ENCODE results near the gene CREB3L1.

Gene CREB3L1

DNA sequence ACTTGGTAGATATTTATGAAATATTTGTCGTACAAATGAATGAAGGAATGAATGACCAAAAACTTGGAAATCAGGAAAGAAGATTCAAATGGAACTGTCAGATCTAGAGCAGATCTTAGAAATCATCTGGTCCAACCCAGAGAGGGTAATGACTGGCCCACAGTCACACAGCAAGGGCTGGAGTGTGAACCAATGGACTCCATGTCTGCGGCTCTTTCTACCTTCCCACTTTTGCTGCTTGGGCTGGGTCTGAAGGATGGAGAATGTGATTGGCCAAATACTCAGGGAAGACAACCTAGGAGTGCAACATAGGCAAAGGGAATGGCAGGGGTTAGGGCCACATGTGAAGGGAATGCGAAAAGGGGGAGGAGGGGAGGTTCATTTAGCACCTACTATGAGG is 64.0 kb downstream of the CREB3L1 start:
- TF ChIP-seq EZH2phosphoT487 (conservative IDR thresholded peaks at IDR 0.05; ENCODE audit: low read length): no peak
- TF ChIP-seq, protein P1, sequence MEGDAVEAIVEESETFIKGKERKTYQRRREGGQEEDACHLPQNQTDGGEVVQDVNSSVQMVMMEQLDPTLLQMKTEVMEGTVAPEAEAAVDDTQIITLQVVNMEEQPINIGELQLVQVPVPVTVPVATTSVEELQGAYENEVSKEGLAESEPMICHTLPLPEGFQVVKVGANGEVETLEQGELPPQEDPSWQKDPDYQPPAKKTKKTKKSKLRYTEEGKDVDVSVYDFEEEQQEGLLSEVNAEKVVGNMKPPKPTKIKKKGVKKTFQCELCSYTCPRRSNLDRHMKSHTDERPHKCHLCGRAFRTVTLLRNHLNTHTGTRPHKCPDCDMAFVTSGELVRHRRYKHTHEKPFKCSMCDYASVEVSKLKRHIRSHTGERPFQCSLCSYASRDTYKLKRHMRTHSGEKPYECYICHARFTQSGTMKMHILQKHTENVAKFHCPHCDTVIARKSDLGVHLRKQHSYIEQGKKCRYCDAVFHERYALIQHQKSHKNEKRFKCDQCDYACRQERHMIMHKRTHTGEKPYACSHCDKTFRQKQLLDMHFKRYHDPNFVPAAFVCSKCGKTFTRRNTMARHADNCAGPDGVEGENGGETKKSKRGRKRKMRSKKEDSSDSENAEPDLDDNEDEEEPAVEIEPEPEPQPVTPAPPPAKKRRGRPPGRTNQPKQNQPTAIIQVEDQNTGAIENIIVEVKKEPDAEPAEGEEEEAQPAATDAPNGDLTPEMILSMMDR (IDR thresholded peaks at IDR 0.05; ENCODE audit: insufficient read depth, low read length, poor library complexity, severe bottlenecking): no peak
- H3K27me3 ChIP-seq (ENCODE audit: low read length): no peaks in the 10 kb centered on the region

DNA sequence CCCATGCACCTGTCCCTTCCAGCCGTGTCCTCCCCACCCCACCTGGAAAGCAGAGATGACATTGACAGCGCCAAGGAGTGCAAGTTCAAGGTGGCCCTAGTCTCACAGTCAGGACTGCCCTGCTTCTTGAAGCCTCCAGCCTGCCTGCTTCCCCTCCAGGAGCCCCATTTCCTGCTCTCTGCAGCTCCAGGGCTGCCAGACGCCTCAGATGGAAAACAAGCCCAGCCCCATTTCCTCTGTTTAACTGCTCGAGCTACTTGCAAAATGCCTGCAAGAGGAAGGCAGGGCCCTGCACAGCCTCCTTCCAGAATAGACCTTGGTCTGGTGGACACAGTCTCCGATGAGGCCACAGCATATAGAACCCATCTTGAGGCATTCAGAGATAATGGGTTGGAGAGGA is 64.8 kb downstream of the CREB3L1 start:
- H3K9me3 ChIP-seq (ENCODE audit: insufficient read depth, low read length): no peaks in the 10 kb centered on the region
- H3F3A ChIP-seq (ENCODE audit: insufficient read depth): no peaks in the 10 kb centered on the region
- H3K4me3 ChIP-seq (ENCODE audit: insufficient read depth, low read length, poor library complexity, severe bottlenecking): no peak overlapping the region
- H3K4me2 ChIP-seq (ENCODE audit: low read depth, low read length, poor library complexity, severe bottlenecking): no peak overlapping the region
- no peaks in the 10 kb centered on the region for H3K9me2 ChIP-seq (replicated peaks; ENCODE audit: insufficient read depth, low read length)
- H3K79me2 ChIP-seq (ENCODE audit: insufficient read depth, low read length): no peaks in the 10 kb centered on the region
- H3K27ac ChIP-seq (ENCODE audit: low read depth, low read length): no peak overlapping the region
- H3K27me3 ChIP-seq (ENCODE audit: low read length): no peaks in the 10 kb centered on the region
- no peak overlapping the region for H2AFZ ChIP-seq (ENCODE audit: low read depth, low read length, severe bottlenecking)
- TF ChIP-seq, protein P1 (IDR thresholded peaks at IDR 0.05; ENCODE audit: insufficient read depth, low read length, poor library complexity, severe bottlenecking): no peak
- no peak for TF ChIP-seq EZH2phosphoT487 (conservative IDR thresholded peaks at IDR 0.05; ENCODE audit: low read length)
- H3K36me3 ChIP-seq (ENCODE audit: low read length): no peaks in the 10 kb centered on the region
- no peak overlapping the region for H3K9ac ChIP-seq (ENCODE audit: low read length)
- H4K20me1 ChIP-seq (ENCODE audit: low read depth, low read length): no peaks in the 10 kb centered on the region

More for the DNA sequence above, 64.0 kb downstream of the CREB3L1 start:
- no peak overlapping the region for H3K4me3 ChIP-seq (ENCODE audit: insufficient read depth, low read length, poor library complexity, severe bottlenecking)
- no peaks in the 10 kb centered on the region for H3K9me3 ChIP-seq (ENCODE audit: insufficient read depth, low read length)
- no peak overlapping the region for H3K27ac ChIP-seq (ENCODE audit: low read depth, low read length)
- H4K20me1 ChIP-seq (ENCODE audit: low read depth, low read length): no peaks in the 10 kb centered on the region
- no peak overlapping the region for H2AFZ ChIP-seq (ENCODE audit: low read depth, low read length, severe bottlenecking)
- no peaks in the 10 kb centered on the region for H3F3A ChIP-seq (ENCODE audit: insufficient read depth)
- no peaks in the 10 kb centered on the region for H3K9me2 ChIP-seq (replicated peaks; ENCODE audit: insufficient read depth, low read length)
- no peaks in the 10 kb centered on the region for H3K36me3 ChIP-seq (ENCODE audit: low read length)
- H3K79me2 ChIP-seq (ENCODE audit: insufficient read depth, low read length): no peaks in the 10 kb centered on the region
- no peak overlapping the region for H3K9ac ChIP-seq (ENCODE audit: low read length)
- no peak overlapping the region for H3K4me2 ChIP-seq (ENCODE audit: low read depth, low read length, poor library complexity, severe bottlenecking)

DNA sequence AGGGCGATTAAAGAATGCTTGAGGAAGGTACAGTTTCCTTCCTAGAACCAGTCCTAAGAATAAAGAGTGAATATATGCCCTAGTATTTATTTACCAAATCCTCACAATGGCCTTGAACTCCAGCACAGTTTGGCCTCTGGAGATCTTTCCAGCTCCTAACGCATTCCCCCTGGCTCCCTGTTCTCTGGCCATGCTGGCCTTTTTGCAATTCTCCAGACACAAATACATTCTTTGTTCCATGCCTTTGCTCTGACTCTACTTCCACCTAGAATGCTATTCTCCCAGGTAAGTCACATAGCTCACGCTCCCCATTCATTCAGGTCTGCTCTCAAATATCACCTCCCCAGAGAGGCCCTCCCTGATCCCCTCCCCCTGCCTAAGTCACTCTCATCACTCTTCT is 66.1 kb downstream of the CREB3L1 start:
- no peaks in the 10 kb centered on the region for H3K9me2 ChIP-seq (replicated peaks; ENCODE audit: insufficient read depth, low read length)
- H2AFZ ChIP-seq (ENCODE audit: low read depth, low read length, severe bottlenecking): no peak overlapping the region
- H3K27me3 ChIP-seq (ENCODE audit: low read length): no peaks in the 10 kb centered on the region
- no peak overlapping the region for H3K9ac ChIP-seq (ENCODE audit: low read length)
- no peaks in the 10 kb centered on the region for H3K9me3 ChIP-seq (ENCODE audit: insufficient read depth, low read length)
- peaks cover 8% of the 10 kb centered on the region for H3K79me2 ChIP-seq (ENCODE audit: insufficient read depth, low read length)
- no peak overlapping the region for H3K4me3 ChIP-seq (ENCODE audit: insufficient read depth, low read length, poor library complexity, severe bottlenecking)
- H3K27ac ChIP-seq (ENCODE audit: low read depth, low read length): no peak overlapping the region
- TF ChIP-seq, protein P1 (IDR thresholded peaks at IDR 0.05; ENCODE audit: insufficient read depth, low read length, poor library complexity, severe bottlenecking): no peak
- TF ChIP-seq EZH2phosphoT487 (conservative IDR thresholded peaks at IDR 0.05; ENCODE audit: low read length): no peak
- H3K4me2 ChIP-seq (ENCODE audit: low read depth, low read length, poor library complexity, severe bottlenecking): no peak overlapping the region
- H3K36me3 ChIP-seq (ENCODE audit: low read length): no peaks in the 10 kb centered on the region
- H3F3A ChIP-seq (ENCODE audit: insufficient read depth): no peaks in the 10 kb centered on the region
- no peaks in the 10 kb centered on the region for H4K20me1 ChIP-seq (ENCODE audit: low read depth, low read length)
